SK-N-MC (cell line): ENCODE measurements around the gene TNRC6B.
A peak's percentile ranks its signal among the peaks of the same experiment; 100 is the strongest.
"Not testable (repeated sequence)": the region's sequence is repeated elsewhere in the genome, so short reads cannot be mapped to it uniquely, and the experiment has no call there.

Source experiments
- DNase-seq: peaks from one replicate; pipeline ENCODE4 v3.0.0-alpha.2; 2011; ENCODE audit warnings: low read depth, low spot score
- H3K27ac ChIP-seq: fragments of 200-600 bp; sonication (generic); 2 replicates; pipeline ENCODE4 v1.5.1; 2016; ENCODE audit warnings: mixed run types
- H3K36me3 ChIP-seq: fragments of 200-600 bp; sonication (generic); 2 replicates; pipeline ENCODE4 v1.6.1; 2017; ENCODE audit warnings: antibody characterized with exemption, low read length, mixed read lengths; ENCODE audit not compliant: insufficient read depth
- H3K4me3 ChIP-seq: fragments of 200-600 bp; sonication (generic); 2 replicates; pipeline ENCODE4 v1.5.1; 2016
- H3K9ac ChIP-seq: fragments of 200-600 bp; sonication (generic); 2 replicates; pipeline ENCODE4 v1.8.0; 2017; ENCODE audit warnings: mixed run types, mixed read lengths; ENCODE audit not compliant: insufficient read length
- H3K9me3 ChIP-seq: fragments of 200-600 bp; sonication (generic); 2 replicates; pipeline ENCODE4 v1.6.1; 2017; ENCODE audit warnings: low read depth, mild to moderate bottlenecking, antibody characterized with exemption, low read length, moderate library complexity, mixed read lengths
- EZH2 ChIP-seq: fragments of 200-600 bp; sonication (generic); IDR thresholded peaks from one replicate; pipeline ENCODE4 v1.6.1; 2017; ENCODE audit warnings: antibody characterized with exemption
- FOXP2 ChIP-seq: optimal IDR thresholded peaks from 2 replicates; pipeline ENCODE3; 2011; ENCODE audit warnings: mild to moderate bottlenecking, moderate library complexity; ENCODE audit not compliant: insufficient read depth; ENCODE audit errors: extremely low read length, control extremely low read depth
- POLR2AphosphoS5 ChIP-seq: IDR thresholded peaks from 2 replicates; pipeline ENCODE4 v1.6.1; 2012; ENCODE audit warnings: mild to moderate bottlenecking, low read depth, low read length, borderline replicate concordance

TNRC6B gene

GRCh38 chr22:40181323-40181722 lies 3.6 kb downstream of the TNRC6B start:
- no peaks in the 10 kb centered on the region for H3K9me3 ChIP-seq
- H3K9ac ChIP-seq, result peak overlapping the region; percentile 11
- TF ChIP-seq EZH2, result no peak
- TF ChIP-seq POLR2AphosphoS5, result no peak
- no peak for TF ChIP-seq FOXP2
- peak overlapping the region; percentile 96 for H3K27ac ChIP-seq
- no peak for DNase-seq
- 0 out of 2 replicates have a peak overlapping the region, but pooled peaks have one; percentile 7 for H3K4me3 ChIP-seq
- peaks cover 4% of the 10 kb centered on the region; the same call in 1 of the 2 replicates for H3K36me3 ChIP-seq

DNA sequence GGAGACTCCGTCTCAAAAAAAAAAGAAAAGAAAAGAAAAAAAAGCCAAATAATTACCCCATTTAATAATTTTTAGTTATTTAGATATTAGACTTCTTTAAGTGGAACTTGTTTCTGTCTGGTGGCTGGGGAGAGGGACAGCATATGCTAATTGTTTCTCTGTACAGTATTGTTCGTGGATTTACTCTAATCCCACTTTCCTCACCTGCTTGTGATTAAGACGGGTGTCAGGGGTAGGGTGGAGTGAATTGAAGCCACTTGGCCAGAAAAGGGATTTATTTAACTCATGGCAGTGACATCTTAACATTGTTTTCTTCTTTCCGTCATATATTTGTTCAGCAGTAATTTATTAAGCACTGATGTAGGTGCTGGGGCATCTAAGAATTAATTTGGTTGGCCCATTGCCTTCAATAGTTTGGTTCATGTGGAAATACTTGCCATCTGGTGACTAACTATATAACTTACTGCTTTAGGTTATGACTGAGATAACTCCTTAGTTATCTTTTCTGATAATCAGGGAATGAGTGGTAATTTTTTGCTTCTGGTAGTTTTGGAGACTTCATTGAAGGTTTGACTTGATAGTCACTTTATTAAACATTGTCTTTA lies 4.6 kb downstream of the TNRC6B start:
- Histone ChIP-seq H3K9me3 (no peaks in the 10 kb centered on the region), H3K4me3 (peak overlapping the region; percentile 79), H3K36me3 (peaks cover 8% of the 10 kb centered on the region; the same call in 1 of the 2 replicates), H3K27ac (peak overlapping the region; percentile 98), H3K9ac (peak overlapping the region; percentile 77)
- no peak for DNase-seq
- TF ChIP-seq FOXP2, result no peak
- TF ChIP-seq POLR2AphosphoS5, result no peak
- TF ChIP-seq EZH2, result no peak

DNA sequence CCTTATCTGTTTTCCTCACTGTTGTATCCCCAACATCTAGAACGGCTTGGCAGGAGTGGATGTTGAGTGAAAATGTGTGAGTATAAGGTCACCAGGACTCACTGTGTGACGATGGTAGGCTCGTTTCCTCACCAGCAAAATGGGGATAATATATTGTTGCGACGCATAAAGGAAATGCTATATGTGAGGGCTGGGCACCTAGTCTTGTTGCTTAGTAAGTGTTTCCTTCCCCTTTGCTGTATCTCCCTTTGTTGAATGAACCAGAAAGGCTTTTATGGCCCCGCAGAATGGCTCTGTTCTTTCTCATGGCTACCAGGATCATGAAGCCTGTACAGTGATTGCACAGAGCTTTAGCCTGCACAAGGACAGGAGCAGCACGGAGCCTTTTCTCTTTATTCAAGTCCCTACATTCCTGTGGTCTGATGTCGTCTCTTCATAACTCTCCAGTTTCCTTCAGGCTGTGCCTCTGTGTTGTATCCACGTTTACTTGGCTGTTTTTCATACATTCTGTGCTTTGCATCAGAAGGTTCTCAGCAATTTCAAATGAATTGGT lies 5.4 kb downstream of the TNRC6B start:
- DNase-seq, result peak; percentile 90
- Histone ChIP-seq H3K9me3 (no peaks in the 10 kb centered on the region), H3K4me3 (peak overlapping the region; percentile 79), H3K36me3 (peaks cover 9% of the 10 kb centered on the region; the same call in 1 of the 2 replicates), H3K27ac (peak overlapping the region; percentile 98), H3K9ac (peak overlapping the region; percentile 77)
- no peak for TF ChIP-seq FOXP2
- TF ChIP-seq POLR2AphosphoS5, result no peak
- TF ChIP-seq EZH2, result no peak

GRCh38 chr22:40183603-40184002 lies 5.9 kb downstream of the TNRC6B start:
- DNase-seq, H3K9me3 ChIP-seq, H3K36me3 ChIP-seq: not testable (repeated sequence)
- H3K9ac ChIP-seq, result peak overlapping the region; percentile 77
- peak overlapping the region; percentile 79 for H3K4me3 ChIP-seq
- H3K27ac ChIP-seq, result peak overlapping the region; percentile 98

GRCh38 chr22:40187389-40187788 lies 9.7 kb downstream of the TNRC6B start:
- TF ChIP-seq POLR2AphosphoS5, result no peak
- no peak for TF ChIP-seq EZH2
- no peak for TF ChIP-seq FOXP2
- Histone ChIP-seq H3K27ac (no peak overlapping the region), H3K9ac (no peak overlapping the region), H3K4me3 (no peak overlapping the region), H3K36me3 (peaks cover 12% of the 10 kb centered on the region), H3K9me3 (no peaks in the 10 kb centered on the region)
- DNase-seq, result no peak

GRCh38 chr22:40189997-40190396 lies 12.3 kb downstream of the TNRC6B start:
- H3K4me3 ChIP-seq, result no peak overlapping the region
- no peaks in the 10 kb centered on the region for H3K9me3 ChIP-seq
- H3K36me3 ChIP-seq, result peaks cover 12% of the 10 kb centered on the region
- H3K9ac ChIP-seq, result no peak overlapping the region
- TF ChIP-seq FOXP2, result no peak
- TF ChIP-seq POLR2AphosphoS5, result no peak
- TF ChIP-seq EZH2, result no peak
- no peak for DNase-seq
- H3K27ac ChIP-seq, result no peak overlapping the region

- no peak overlapping the region for H3K27ac ChIP-seq
- DNase-seq, result no peak
- no peak overlapping the region for H3K4me3 ChIP-seq
- no peak for TF ChIP-seq POLR2AphosphoS5
- TF ChIP-seq FOXP2, result no peak
- no peak for TF ChIP-seq EZH2
- H3K9me3 ChIP-seq, result no peaks in the 10 kb centered on the region
- peaks cover 12% of the 10 kb centered on the region for H3K36me3 ChIP-seq
- no peak overlapping the region for H3K9ac ChIP-seq
Observed at GRCh38 chr22:40190501-40190900, 12.8 kb downstream of the TNRC6B start.

GRCh38 chr22:40193429-40194421 lies 16.0 kb downstream of the TNRC6B start:
- H3K9me3 ChIP-seq, result no peaks in the 10 kb centered on the region
- no peak overlapping the region for H3K9ac ChIP-seq
- peak overlapping the region; percentile 56 for H3K27ac ChIP-seq
- no peak for DNase-seq
- TF ChIP-seq EZH2 (no peak), FOXP2 (no peak), POLR2AphosphoS5 (no peak)
- peaks cover 3% of the 10 kb centered on the region; the same call in 1 of the 2 replicates for H3K36me3 ChIP-seq
- no peak overlapping the region for H3K4me3 ChIP-seq
